Activated T-helper 1 cell treated with anti-CD3 and anti-CD28 coated beads, Interleukin-2, amount 50 U/mL, for 16 hours (primary cell): ENCODE results near the gene HGFAC.

Experiments
- DNase-seq, 2 donors: peaks; one replicate each; pipeline ENCODE4 v3.0.0-alpha.2; 2020; ENCODE audit warnings: low read depth in 1 of 2, low spot score in 1 of 2

Gene HGFAC

DNA sequence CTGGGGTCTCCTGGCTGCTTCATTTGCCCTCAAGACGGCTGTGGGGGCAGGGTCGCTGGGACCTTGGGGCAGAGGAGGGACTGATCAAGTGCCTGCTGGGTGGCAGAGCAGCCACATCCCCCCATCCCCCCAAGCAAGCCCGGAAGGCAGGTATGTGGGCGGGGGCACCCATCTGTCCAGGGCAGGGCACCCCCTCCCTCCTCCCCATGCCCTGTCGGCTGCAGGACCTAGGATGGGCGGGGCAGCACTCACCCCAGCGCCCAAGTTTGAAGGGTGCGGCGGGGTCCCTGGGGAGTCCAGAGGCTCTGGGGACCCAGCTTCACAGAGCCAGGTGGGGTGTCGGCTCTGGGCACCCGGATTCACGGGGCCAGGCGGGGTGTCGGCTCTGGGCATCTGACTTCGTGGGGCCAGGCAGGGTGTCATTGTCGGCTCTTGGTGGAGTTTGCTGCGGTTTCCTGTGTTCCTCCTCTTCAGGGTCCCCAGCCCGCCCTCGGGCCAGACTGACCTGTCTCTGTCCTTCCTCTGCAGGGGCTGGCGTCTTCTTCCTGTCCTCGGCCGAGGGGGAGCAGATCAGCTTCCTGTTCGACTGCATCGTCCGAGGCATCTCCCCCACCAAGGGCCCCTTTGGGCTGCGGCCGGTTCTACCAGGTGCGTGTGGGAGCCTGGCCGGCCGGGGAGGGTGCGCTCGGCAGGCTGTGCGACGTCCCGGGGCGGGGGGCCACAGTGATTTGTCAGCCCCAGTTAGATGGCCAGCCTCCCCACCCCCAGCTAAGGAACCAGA, 43.4 kb downstream of the HGFAC start:
- DNase-seq: no peak

GRCh38 chr4:3485886-3486540, 44.2 kb downstream of the HGFAC start:
- DNase-seq: no peak

DNA sequence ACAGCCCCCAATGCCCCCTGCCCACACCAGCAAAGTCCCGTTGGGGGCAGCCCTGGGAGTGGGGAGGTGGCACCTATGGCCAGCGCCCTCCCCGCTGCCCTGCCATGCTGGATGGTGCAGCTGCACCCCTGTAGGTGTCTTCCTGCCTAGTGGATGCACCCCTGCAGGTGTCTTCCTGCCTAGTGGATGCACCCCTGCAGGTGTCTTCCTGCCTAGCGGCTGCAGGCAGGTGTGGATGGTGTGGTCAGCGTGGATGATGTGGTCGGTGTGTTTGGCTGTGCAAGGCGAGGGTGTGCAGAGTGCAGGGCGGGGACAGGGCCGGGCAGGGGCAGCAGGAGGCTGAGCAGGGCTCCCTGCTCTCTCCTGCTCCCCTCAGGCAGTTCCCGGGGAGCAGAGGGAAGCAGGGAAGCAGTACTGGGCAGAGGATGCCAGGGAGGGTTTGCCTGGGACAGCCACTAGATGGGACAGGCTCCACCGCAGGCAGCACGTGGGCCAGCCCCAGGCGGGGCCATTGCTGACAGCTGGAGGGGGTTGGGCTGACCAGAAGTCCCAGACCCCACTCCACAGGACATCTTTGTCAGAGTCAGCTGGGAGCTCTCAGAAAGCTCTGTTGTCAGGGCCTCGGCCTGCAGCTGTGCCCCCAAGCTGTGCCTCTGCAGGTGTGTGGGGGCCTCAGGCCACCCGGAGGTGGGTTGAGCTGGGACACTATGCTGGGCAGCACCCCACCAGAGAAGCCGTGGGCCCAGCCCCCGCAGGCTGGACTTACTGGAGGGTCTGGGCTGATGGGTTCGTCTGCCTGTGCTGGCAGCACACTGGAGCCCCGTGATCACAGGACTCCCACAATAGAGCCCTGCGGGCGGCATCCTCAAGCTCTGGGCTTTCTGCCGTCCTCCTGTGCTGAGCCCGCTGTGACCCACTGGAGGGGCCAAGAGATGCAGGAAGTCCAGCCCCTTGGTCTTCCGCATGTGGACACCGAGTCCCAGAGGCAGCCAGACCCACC, 45.1 kb downstream of the HGFAC start:
- no peak for DNase-seq

- DNase-seq: no peak
Observed at GRCh38 chr4:3487861-3488260, 46.1 kb downstream of the HGFAC start.

DNA sequence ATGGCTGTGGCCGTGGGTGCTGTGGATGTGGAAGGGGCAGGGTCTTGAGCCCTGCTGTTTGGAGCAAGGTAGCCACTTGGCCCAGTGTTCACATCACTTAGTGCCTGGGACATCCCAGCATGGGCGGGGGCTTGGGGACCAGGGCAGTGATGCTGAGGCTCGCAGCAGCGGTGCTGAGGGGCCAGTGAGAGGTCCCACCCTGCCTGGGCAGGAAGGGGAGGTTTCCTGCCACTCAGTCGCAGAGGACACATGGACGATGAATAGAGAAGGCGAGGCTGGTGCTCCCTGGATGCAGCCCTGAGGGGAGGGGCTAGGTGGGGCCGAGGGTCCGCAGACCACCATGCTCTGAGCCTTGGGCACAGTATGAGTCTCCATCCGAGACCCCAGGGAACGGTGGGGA, 47.1 kb downstream of the HGFAC start:
- no peak for DNase-seq

- DNase-seq: no peak
Observed at GRCh38 chr4:3489451-3489962, 47.7 kb downstream of the HGFAC start.

GRCh38 chr4:3491681-3492405, 50.1 kb downstream of the HGFAC start:
- no peak for DNase-seq

- DNase-seq: no peak
Observed at GRCh38 chr4:3492741-3493719, 51.3 kb downstream of the HGFAC start.

DNA sequence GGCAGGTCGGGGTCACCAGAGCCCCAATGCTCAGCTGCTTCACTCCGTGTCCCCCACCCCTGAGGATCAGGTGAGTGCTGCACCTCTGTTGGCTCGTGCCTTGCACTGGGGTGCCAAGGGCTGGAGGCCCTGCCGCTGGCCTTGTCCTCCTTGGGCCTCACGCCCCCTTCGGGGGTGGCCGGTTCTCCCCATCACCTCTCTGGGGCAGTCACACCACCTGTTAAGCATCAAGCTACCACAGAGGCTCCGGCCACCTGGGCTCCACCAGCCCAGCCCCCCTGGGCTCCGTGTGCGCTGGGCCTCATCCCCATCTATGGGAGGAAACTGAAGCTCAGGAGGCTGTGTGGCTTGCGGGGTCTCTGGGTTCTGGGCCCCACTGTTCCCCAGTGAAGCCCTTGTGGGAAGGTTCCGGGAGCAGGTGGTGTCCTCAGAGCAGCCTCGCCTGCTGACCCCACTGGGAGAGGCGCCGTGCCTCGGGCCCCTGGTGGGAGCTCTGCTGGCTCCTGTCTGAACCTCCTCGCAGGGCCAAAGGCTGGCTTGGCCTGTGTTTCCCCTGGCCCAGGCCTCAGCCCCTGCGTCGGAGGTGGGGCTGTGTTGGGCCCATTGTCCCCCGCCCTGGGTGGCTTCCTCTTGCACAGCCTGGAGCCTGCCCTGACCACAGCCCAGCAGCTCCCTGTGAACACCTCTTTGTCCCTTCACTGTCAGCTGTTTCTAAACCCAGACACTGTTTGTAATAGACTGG, 52.1 kb downstream of the HGFAC start:
- DNase-seq: no peak

DNA sequence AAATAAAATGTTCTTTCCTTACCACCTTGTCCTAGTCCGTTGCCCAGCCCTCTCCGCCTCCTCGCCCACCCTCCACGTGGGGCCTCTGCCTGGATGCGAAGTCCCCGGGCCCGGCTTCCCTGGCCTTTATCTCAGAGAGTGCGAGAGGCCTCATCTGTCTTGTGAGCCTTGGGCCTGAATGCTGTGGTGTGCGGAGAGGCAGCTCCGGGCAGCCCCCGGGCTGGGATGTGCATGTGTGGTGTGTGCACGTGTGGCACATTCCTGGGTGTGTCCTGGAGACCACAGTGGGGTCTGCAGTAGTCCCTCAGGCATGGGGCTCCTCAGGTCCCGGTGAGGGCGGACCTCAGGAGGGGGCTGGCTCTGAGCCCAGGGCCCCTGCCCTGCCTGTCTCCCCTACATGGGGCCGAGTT, 52.7 kb downstream of the HGFAC start:
- no peak for DNase-seq

- no peak for DNase-seq
Observed at GRCh38 chr4:3495204-3495975, 53.6 kb downstream of the HGFAC start.

- no peak for DNase-seq
Observed at GRCh38 chr4:3496021-3496420, 54.3 kb downstream of the HGFAC start.

DNA sequence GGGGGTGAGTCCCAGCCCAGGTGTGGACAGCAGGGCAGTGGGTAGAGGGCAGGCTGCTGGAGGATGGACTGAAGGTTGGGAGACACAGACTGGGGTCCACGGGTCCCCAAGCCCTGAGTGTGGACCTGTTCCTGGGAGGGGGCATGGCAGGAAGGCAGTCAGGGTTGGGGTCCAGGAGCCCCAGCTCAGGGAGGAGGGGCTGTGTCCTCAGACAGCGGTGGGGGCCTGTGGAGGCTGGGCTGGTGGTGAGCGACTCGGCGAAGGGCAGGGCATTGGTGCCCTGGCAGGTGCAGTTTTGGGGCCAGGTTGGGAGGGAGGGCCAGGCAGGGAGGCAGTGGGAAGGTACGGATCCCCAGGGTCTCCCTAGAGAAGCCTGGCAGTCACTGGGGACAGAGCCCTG, 55.3 kb downstream of the HGFAC start:
- no peak for DNase-seq

- DNase-seq: no peak
Observed at GRCh38 chr4:3497523-3498389, 56.0 kb downstream of the HGFAC start.

- DNase-seq: no peak
Observed at GRCh38 chr4:3498407-3498806, 56.6 kb downstream of the HGFAC start.
